Prostate gland (tissue), 2 donors: Measurements from ENCODE around the gene ZNF512B.

Experiments used
- POLR2AphosphoS5 ChIP-seq: sonication (generic); formaldehyde crosslinking; IDR thresholded peaks from one replicate; pipeline ENCODE4 v1.6.1; 2017; ENCODE audit warnings: antibody characterized with exemption
- TF ChIP-seq, protein P1 (sequence below), 4 experiments: fragments of 200-600 bp in 2 of 4; fragments of 450-650 bp in 2 of 4; sonication (generic) in 2 of 4; IDR thresholded peaks; 1 replicate in 3 of 4; 2 replicates in 1 of 4; pipeline ENCODE4 v1.5.1; 2016 to 2019; ENCODE audit warnings: antibody characterized with exemption in 4 of 4, mild to moderate bottlenecking in 2 of 4, moderate library complexity in 2 of 4

DNA sequence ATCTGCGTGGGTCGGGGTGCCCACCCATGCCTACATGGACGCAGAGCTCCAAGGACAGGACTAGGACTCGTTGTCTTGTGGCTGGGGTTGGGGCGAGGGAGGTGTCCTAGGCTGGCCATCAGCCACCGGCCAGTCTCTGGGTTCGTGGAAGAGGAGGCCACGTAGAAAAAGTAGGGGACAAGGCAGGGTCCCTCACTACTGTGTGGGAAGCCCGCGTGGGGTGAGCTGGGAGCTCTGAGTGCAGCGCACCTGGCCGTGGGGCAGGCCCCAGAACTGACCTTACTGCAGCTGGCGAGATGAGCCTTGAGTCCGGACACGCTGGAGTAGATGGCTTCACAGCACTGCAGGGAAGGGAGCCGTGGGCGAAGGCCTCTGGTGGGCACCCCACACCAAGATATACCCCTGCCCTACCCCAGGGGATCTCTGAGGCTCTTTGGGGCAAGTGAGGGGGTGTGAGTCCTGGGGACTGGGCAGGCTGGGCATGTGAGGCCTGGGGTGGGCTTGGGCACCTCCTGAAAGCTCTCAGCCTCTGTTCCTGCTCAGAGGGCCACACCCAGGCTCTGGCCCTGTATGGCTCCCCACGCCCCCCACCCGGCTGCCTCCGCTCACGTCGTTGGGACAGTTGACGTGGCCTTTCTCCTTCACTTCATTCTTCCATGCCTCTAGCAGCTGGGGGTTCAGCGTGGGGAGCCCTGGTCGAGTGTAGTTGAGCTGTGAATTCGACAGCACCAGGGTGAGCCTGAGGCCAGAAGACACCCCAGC lies 7.9 kb downstream of the ZNF512B start:
- TF ChIP-seq, protein P1, sequence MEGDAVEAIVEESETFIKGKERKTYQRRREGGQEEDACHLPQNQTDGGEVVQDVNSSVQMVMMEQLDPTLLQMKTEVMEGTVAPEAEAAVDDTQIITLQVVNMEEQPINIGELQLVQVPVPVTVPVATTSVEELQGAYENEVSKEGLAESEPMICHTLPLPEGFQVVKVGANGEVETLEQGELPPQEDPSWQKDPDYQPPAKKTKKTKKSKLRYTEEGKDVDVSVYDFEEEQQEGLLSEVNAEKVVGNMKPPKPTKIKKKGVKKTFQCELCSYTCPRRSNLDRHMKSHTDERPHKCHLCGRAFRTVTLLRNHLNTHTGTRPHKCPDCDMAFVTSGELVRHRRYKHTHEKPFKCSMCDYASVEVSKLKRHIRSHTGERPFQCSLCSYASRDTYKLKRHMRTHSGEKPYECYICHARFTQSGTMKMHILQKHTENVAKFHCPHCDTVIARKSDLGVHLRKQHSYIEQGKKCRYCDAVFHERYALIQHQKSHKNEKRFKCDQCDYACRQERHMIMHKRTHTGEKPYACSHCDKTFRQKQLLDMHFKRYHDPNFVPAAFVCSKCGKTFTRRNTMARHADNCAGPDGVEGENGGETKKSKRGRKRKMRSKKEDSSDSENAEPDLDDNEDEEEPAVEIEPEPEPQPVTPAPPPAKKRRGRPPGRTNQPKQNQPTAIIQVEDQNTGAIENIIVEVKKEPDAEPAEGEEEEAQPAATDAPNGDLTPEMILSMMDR (IDR thresholded peaks at IDR 0.05) = no peak
- TF ChIP-seq POLR2AphosphoS5 = no peak
